HG03558 (cell line): ENCODE data around the gene ZBTB46.
"Not testable (repeated sequence)": the region's sequence is repeated elsewhere in the genome, so short reads cannot be mapped to it uniquely, and the experiment has no call there.

ENCODE experiments used
- ATAC-seq: cut with Tn5 transposase; IDR thresholded peaks from one replicate; pipeline ENCODE4 v1.9.1; 2021; ENCODE audit warnings: moderate number of reproducible peaks; ENCODE audit not compliant: unreplicated experiment; ENCODE audit errors: extremely low read depth

Gene ZBTB46

DNA sequence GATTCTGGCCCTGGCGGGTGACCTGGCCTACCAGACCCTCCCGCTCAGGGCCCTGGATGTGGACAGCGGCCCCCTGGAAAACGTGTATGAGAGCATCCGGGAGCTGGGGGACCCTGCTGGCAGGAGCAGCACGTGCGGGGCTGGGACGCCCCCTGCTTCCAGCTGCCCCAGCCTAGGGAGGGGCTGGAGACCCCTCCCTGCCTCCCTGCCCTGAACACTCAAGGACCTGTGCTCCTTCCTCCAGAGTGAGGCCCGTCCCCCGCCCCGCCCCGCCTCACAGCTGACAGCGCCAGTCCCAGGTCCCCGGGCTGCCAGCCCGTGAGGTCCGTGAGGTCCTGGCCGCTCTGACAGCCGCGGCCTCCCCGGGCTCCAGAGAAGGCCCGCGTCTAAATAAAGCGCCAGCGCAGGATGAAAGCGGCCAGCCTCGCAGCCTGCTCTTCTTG is 92.4 kb downstream of the ZBTB46 start:
- no peak for ATAC-seq

DNA sequence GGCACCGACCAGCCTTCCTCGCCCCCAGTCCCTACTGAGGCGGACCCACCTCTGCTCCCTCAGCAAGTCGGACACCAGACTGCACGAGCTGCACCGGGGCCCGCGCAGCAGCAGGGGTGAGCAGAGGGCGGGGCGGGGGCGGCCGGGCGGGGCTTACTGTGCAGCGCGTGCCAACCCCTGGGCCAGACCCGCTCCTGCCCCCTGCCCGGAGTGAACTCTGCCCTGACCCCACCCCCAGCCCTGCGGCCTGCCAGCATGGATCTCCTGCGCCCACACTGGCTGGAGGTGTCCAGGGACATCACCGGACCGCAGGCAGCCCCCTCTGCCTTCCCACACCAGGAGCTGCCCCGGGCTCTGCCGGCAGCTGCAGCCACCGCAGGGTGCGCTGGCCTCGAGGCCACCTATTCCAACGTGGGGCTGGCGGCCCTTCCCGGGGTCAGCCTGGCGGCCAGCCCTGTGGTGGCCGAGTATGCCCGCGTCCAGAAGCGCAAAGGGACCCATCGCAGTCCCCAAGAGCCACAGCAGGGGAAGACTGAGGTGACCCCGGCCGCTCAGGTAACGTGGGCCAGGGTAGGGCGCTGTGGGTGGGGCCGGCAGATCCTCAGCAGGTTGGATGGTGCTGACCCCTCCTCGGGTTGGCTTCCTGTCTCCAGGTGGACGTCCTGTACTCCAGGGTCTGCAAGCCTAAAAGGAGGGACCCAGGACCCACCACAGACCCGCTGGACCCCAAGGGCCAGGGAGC is 92.9 kb downstream of the ZBTB46 start:
- no peak for ATAC-seq

DNA sequence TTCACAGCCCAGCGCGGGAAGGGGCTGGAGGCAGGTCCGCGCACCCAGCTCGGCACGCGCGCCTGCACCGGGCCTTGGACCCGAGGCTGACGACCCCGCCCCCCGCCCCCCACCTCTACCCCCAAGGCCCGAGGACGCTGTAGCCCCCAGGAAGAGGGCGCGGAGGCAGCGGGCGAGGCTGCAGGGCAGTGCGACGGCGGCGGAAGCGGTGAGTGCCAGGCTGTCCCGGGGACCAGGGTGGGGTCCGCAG is 93.4 kb downstream of the ZBTB46 start:
- no peak for ATAC-seq

DNA sequence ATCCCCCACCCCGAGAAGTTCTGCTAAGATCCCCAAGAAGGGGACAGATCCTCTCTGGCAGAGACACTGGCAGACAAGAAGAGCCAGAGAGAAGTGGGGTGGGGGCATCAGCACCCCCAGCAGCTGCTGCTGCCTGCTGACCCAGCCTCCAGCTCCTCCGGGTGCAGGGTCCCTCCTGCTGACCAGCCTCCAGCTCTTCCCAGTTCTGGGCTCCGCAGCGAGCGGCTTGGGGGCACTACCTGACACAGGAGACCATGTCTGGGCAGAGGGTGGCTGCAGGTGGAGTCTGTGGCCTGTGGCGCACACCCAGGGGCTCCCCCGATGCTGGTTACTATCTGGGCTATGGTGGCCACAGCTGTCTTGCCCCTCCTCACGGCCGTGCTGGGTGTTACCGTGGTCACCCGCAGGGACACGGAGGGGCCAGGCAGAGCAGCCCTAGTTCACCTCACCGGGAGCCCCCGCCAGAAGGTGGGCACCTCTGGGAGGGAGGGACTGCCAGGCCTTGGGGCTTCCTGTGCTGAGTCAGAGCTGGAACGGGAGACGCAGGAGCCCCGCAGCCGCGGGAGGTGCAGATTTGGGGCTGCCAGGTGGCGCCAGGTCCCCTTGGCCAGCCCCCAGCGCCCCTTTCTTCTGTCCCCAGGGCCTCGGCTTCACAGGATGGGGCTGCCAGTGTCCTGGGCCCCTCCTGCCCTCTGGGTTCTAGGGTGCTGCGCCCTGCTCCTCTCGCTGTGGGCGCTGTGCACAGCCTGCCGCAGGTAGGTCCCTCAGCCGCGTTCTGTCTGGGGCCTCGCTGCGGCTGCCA is 94.0 kb downstream of the ZBTB46 start:
- ATAC-seq = no peak

DNA sequence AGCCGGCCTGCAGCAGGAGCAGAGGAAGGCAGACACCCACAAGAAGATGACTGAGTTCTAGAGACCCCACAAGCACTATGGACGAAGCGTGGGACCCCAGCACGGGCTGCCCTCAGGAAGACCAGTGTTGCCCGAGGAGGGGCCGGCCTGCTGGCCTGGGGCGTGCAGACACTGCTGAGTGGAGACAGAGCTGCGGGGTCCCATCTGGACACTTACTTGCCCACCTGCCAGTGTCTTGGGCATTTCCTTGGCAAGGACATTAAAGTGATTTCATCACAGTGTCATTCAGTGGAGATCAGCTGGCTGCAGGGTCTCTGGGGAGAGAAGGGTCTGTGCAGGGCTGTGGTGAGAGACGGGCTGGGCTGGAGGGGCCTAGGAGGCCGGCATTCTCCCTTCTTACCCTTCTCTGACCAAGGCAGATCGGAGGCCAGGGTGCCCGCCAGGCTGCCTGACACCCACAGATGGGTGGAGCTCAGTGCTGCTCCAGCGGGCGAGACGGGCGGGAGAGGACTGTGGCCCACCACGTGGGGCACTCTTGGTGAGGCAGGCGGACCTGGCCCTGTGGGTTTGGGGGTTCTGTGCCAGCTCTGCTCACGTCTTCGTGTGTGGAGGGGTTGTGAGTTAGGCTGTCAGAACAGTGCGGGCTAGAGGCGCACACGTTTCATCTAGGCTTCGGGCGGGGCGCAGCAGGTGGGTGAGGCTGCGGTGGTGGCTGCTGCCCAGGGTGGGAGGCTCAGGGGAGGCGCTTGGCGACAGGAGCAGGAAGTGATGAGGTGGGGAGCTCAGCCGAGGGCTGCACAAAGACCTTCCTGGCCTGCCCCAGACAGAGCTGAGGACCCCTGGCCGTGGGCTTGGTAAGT is 95.0 kb downstream of the ZBTB46 start, which contains the start of gene LIME1:
Gene LIME1, plus strand, starts transcription at position 806 of the 860 bp plus-strand sequence. CDS start 886 bp downstream, outside the sequence.
- no peak for ATAC-seq

DNA sequence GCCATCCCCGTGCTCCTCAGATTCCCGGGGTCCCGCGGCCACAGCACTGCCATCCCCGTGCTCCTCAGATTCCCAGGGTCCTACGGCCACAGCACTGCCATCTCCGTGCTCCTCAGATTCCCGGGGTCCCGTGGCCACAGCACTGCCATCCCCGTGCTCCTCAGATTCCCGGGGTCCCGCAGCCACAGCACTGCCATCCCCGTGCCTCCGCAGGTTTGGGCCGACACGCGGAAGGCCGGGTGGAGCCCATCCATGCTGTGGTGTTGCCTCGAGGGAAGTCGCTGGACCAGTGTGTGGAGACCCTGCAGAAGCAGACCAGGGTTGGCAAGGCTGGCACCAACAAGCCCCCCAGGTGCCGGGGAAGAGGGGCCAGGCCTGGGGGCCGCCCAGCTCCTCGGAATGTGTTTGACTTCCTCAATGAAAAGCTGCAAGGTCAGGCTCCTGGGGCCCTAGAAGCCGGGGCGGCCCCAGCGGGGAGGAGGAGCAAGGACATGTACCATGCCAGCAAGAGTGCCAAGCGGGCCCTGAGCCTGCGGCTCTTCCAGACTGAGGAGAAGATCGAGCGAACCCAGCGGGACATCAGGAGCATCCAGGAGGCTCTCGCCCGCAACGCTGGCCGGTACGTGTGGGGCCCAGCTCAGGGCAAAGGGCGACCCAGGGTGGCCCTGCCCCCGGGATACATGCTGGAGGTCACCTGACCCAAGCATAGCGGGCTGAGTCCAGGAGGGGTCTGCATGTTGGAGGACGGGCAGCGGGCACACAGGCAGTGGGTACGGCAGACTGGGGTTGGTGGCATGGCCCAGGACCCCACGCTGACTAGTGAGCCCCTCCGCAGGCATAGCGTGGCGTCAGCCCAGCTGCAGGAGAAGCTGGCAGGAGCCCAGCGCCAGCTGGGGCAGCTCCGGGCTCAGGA is 95.9 kb downstream of the ZBTB46 start:
- no peak for ATAC-seq

DNA sequence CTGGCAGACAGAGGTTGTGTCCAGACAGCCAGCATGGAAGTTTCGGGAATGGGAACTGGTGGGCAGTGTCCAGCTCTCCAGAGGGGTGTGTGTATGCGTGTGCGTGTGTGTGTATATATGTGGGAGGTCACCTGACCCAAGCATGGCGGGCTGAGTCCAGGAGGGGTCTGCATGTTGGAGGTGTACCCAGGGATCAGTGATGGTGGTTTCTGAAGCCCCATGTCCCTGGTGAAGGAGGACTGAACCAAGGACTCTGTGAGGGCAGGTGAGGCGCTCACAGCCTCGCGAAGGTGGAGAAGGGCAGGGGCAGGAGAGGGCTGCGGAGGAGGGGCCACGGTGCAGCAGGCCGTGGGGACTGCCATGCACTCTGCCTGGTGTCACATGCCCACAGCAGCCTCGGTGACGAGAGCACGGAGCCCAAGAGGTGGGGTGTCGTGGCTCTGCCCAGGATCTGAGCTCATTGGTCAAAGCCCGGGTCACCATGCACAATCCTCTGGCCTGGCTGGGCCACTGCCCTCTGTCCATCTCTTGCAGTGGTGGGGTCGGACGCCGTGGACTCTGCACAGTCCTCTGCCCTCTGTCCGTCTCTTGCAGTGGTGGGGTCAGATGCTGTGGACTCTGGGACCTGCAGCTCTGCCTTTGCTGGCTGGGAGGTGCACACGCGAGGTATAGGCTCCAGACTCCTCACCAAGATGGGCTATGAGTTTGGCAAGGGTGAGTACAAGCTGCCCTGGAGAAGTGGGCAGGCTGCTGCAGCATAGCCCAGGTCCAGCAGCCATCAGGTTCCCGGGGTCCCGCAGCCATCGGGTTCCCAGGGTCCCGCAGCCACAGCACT is 96.7 kb downstream of the ZBTB46 start:
- ATAC-seq = no peak

DNA sequence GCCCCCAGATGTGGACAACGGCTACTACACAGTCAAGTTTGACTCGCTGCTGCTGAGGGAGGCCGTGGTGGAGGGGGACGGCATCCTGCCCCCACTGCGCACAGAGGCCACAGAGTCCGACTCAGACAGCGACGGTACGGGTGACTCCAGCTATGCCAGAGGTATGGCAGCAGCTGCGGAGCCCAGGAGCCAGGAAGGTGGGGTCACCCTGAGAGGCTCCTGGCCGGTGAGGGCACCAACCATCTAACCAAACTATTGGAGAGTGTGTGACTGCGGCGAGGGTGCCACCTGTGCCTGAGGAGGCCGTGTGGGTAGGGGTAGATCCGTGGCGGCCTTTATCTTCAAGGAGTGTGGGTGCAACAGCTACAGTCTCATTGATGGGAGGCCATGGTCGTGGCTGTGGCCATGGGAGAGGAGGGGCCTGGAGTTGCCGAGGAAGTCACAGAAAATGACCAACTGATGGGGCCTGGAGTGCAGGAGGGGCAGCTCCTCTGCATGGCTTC is 97.4 kb downstream of the ZBTB46 start:
- ATAC-seq = no peak

DNA sequence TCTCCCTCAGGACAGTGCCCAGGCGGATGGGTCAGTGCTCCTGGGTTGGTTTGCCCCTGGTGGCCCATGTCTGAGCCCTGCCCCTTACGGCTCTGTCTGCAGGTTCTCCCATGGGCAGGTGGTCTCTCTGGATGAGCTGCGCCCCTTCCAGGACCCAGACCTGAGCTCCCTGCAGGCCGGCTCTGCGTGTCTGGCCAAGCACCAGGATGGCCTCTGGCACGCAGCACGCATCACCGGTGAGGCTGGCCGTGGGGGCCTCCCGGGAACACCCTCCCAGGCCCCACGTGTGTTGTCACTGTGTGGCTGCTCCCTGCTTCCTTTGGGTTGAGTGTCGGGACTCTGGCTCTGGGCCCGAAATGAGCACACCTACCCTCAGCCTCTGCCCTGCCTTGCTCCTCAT is 97.9 kb downstream of the ZBTB46 start:
- ATAC-seq = no peak

DNA sequence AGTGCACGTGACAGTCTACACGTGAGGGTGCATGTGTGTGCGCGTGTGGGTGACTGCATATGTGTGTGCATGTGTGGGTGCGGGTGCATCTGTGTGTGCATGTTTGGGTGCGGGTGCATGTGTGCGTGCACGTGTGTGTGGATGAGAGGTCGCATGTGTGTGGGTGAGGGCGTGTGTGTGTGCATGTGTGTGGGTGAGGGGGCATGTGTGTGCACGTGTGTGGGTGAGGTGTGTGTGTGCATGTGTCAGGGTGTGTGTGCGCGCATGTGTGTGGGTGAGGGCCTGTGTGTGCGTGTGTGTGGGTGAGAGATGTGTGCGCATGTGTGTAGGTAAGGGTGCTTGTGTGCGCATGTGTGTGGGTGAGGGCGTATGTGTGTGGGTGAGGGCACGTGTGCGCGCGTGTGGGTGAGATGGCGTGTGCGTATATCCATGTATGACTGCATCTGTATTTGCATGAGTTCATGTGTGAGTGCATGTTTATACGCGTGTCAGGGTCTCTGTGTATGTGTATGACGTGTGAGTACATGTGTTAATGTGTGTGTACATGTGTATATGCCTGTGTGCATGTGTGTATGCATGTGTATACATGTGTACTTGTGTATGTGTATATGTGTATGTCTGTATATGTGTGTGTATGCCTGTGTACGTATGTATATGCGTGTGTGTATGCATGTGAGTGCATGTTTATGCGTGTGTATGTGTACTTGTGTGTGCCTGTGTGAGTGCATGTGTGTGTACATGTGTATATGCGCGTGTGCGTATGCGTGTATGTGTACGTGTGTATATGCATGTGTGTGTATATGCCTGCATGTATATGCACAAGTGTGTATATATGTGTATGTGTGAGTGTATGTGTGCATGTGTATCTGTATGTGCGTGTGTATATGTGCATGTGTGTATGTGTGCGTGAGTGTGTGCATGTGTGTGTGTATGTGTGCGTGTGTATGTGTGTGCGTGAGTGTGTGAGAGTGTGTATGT is 98.7 kb downstream of the ZBTB46 start:
- ATAC-seq = no peak

DNA sequence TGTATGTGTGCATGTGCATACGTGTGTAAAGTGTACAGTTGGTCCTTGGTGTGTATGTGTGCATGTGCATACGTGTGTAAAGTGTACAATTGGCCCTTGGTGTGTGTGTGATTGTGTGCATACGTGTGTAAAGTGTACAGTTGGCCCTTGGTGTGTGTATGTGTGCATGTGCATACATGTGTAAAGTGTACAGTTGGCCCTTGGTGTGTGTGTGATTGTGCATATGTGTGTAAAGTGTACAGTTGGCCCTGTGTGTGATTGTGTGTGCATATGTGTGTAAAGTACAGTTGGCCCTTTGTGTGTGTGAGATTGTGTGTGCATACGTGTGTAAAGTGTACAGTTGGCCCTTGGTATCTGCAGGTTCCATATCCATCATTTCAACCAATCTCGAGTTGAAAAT is 99.7 kb downstream of the ZBTB46 start:
- no peak for ATAC-seq

DNA sequence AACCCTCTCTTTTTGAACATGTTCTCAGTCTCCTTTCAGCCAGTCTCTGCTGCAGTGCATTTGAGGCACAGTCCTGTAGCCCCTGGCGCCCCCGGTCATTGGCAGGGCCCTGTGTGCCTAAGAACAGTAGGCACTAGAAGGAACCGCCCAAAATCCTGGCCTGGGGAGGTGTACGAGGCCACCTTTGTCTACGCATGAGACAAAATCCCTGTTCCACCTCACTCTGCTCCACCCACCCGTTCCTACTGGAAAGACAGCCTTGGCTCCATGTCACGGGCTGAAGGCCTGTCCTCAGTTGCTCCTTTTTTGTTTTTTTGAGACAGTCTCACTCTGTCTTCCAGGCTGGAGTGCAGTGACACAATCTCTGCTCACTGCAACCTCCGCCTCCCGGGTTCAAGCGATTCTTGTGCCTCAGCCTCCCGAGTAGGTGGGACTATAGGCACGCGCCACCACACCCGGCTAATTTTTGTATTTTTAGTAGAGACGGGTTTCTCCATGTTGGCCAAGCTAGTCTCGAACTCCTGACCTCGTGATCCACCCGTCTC is 100.8 kb downstream of the ZBTB46 start:
- ATAC-seq = not testable (repeated sequence)

DNA sequence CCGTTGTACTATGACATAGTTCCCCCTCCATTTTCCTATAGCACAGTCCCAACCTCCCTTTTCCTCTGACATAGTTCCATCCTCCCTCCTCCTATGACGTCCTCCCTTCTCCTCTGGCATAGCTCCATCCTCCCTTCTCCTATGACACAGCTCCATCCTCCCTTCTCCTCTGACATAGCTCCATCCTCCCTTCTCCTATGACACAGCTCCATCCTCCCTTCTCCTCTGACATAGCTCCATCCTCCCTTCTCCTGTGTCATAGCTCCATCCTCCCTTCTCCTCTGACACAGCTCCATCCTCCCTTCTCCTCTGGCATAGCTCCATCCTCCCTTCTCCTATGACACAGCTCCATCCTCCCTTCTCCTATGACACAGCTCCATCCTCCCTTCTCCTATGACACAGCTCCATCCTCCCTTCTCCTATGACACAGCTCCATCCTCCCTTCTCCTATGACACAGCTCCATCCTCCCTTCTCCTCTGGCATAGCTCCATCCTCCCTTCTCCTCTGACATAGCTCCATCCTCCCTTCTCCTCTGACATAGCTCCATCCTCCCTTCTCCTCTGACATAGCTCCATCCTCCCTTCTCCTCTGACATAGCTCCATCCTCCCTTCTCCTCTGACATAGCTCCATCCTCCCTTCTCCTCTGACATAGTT is 108.0 kb downstream of the ZBTB46 start:
- not testable (repeated sequence) for ATAC-seq

DNA sequence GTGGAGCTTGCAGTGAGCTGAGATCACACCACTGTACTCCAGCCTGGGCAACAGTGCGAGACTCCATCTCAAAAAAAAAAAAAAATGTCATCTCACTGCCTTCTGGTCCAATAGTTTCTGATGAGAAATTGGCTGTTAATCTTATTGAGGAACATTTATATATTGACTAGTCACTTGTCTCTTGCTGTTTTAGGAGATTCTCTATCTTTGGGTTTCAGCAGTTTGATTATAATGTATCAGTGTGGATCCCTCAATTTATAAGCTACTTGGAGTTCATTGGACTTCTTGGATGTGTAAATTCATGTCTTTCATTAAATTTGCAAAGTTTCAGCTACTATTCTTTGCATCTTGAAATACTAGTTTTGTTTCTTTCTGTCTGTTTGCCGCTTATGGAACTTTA is 112.1 kb downstream of the ZBTB46 start:
- ATAC-seq = no peak

DNA sequence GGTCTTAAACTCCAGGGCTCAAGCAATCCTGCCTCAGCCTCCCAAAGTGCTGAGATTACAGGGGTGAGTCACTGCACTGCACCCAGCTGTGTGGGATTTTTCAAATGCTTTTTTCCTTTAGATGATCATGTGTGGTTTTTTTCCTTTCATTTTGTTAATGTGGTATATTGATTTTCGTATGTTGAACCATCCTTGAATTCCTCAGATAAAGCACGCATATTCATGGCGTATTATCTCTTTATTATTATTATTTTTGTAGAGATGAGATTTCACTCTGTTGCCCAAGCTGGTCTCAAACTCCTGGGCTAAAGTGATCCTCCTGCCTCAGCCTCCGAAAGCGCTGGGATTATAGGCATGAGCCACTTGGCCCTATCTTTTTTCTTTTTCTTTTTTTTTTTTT is 116.2 kb downstream of the ZBTB46 start:
- ATAC-seq = no peak

DNA sequence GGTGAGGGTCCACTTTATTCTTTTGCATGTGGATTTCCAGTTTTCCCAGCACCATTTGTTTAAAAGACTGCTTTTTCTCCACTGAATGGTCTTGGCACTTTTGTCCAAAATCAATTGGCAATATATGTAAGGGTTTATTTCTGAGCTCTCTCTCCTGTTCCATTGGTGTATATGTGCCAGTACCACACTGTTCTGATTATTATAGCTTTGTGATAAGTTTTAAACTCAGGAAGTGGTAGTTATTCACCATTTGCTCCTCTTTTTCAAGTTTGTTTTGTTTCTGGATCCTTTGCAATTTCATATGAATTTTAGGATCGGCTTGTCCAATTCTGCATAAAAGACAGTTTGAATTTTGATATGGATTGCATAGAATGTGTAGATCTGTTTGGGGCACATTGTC is 118.9 kb downstream of the ZBTB46 start:
- no peak for ATAC-seq

DNA sequence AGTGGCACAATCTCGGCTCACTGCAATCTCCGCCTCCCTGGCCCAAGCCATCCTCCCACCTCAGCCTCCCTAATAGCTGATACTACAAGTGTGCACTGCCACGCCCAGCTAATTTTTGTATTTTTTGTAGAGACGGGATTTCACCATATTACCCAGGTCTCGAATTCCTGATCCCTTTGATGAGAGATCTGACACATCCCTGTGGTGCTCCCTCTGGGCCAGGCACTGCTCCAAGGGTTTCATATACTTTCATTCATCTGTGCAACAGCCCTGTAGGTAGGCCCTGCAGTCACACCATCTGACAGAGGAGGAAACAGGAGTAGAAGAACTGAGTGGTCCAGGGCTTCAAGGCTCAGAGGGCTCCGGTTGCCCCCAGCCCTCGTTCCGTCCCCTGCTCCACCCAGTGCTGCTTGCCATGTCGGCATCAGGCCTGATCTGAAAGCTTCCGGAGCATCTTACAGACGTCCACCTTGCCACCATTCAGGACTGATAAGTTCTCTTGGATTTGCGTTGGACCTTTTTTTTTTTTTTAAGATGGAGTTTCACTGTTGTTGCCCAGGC is 119.9 kb downstream of the ZBTB46 start:
- no peak for ATAC-seq
